Upper lobe of right lung (tissue), 1 donor: ENCODE measurements around the gene NTM. TPM values are rescaled to one million over a fixed set of nuclear protein-coding genes. Genes with fewer than 3 reads are reported as not detected.

Source experiments
- ATAC-seq: fragments of 200-7000 bp; cut with Tn5 transposase; one replicate; pipeline ENCODE4 v1.9.1; 2020; ENCODE audit warnings: mild to moderate bottlenecking, moderate library complexity
- DNase-seq: peaks from one replicate; pipeline ENCODE4 v3.0.0-alpha.2; 2020
- H3K27ac ChIP-seq: fragments of 200-600 bp; one replicate; pipeline ENCODE4 v1.8.0; 2022
- H3K27me3 ChIP-seq: fragments of 200-600 bp; one replicate; pipeline ENCODE4 v1.8.0; 2022; ENCODE audit warnings: mild to moderate bottlenecking
- H3K36me3 ChIP-seq: fragments of 200-600 bp; one replicate; pipeline ENCODE4 v1.8.0; 2022
- H3K4me1 ChIP-seq: fragments of 200-600 bp; one replicate; pipeline ENCODE4 v1.8.0; 2022
- H3K4me3 ChIP-seq: fragments of 200-600 bp; one replicate; pipeline ENCODE4 v1.8.0; 2022; ENCODE audit warnings: mild to moderate bottlenecking
- H3K9me3 ChIP-seq: fragments of 200-600 bp; one replicate; pipeline ENCODE4 v1.8.0; 2022
- intact Hi-C: fragments of 100-400 bp; cut with DNase I; formaldehyde crosslinking; loops from one replicate; pipeline ENCODE4 v1.11.0; 2022
- total RNA-seq: library from RNA; stranded (reverse); fragmentation: NEBNext Ultra II Directional; extraction: Animal tissue kit (Norgen Biotek cat#: 25700); gene quantifications from one replicate; pipeline ENCODE4 v1.2.1, GENCODE V29; 2021
- TF ChIP-seq, protein P1 (sequence below): fragments of 200-600 bp; IDR thresholded peaks from one replicate; pipeline ENCODE4 v1.8.0; 2022; ENCODE audit warnings: antibody characterized with exemption
- donor health status: DM: no; HTN: yes; CAD: no; lungs with severe emphysema.

Gene NTM
- total RNA-seq, 1 donor from 2014 or later, result 3.7 TPM

DNA sequence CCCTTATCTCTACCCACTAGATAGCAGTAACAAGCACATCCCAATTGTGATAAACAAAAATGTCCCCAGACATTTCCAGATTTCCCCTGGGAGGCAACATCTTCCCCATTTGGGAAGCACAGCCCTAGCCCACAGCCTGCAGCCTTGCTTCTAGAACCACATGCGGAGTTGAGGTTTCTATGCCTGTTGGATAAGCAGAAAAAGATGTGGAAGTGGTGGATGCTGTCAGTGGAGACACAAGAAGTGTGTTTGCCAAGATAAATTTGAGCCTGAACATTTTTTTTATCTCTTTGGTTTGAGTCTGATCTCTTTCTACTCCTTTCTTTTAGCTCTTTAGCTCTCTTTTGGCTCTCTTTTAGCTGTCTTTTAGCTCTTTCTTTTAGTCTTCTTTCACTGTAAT is 884.5 kb downstream of the NTM start:
- Histone ChIP-seq H3K36me3 (no peaks in the 10 kb centered on the region), H3K27ac (no peak overlapping the region), H3K27me3 (no peaks in the 10 kb centered on the region), H3K4me3 (no peak overlapping the region), H3K9me3 (no peaks in the 10 kb centered on the region), H3K4me1 (no peaks in the 10 kb centered on the region)
- DNase-seq (no peak), ATAC-seq (no peak)
- intact Hi-C loops, result no loop called here
- TF ChIP-seq, protein P1, sequence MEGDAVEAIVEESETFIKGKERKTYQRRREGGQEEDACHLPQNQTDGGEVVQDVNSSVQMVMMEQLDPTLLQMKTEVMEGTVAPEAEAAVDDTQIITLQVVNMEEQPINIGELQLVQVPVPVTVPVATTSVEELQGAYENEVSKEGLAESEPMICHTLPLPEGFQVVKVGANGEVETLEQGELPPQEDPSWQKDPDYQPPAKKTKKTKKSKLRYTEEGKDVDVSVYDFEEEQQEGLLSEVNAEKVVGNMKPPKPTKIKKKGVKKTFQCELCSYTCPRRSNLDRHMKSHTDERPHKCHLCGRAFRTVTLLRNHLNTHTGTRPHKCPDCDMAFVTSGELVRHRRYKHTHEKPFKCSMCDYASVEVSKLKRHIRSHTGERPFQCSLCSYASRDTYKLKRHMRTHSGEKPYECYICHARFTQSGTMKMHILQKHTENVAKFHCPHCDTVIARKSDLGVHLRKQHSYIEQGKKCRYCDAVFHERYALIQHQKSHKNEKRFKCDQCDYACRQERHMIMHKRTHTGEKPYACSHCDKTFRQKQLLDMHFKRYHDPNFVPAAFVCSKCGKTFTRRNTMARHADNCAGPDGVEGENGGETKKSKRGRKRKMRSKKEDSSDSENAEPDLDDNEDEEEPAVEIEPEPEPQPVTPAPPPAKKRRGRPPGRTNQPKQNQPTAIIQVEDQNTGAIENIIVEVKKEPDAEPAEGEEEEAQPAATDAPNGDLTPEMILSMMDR, result no peak

DNA sequence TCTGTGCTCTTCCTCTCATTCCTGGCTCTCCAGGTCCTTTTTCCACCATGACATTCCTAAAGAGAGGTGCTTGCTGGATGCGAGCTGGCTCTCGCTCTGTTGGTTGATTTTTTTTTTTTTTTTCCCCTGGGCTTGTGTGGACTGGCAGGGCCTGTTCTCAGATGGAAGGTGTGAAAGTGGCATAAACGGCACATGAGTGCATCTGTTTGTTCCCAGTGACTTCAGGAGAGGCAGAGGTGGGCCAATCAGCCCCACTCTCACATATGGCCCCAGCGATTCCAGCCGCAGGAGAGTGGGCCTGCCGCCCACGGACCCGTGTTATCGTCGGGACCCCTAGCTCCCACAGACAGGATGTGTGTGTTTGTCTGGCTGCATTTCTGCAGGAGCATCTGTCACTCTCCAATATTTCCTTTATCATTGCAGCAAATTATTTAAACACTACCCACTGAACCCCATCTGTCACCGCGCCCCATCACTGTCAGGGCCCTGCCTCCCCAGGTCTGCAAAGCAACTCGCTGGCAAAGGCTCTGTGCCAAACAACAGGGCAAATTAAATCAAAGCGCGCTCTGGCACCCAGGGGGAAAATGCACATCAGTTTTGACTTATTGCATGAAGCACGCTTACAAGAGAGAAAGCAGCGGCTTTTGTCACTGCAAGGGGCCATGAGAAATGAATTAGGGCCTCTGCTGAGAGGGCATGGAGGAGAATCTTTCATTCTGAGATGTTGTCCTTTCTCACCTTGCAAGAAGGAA is 886.3 kb downstream of the NTM start:
- no peaks in the 10 kb centered on the region for H3K36me3 ChIP-seq
- DNase-seq (no peak), ATAC-seq (no peak)
- no peak overlapping the region for H3K4me3 ChIP-seq
- TF ChIP-seq, protein P1, result no peak
- intact Hi-C loops, result no loop called here
- no peaks in the 10 kb centered on the region for H3K9me3 ChIP-seq
- H3K27ac ChIP-seq, result no peak overlapping the region
- H3K27me3 ChIP-seq, result no peaks in the 10 kb centered on the region
- no peaks in the 10 kb centered on the region for H3K4me1 ChIP-seq

DNA sequence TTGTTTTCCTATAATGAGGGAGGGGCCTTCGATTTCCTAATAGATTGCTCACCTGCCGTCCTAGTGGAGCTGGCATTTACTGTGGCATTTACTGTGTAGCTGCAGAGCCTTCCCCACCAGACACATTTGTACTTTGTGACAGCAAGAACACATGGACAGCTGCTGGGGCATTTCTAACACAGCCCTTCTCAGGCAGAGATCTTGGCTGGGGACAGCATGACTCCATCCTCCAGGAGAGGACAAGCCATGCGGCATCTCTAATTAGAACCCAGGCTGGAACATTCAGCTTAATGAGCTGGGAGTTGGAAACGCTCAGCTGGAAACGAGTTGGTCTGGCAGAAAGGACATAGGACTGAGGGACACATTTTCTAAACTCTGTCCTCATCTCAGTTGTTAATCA is 887.5 kb downstream of the NTM start:
- intact Hi-C loops, result no loop called here
- ATAC-seq (no peak), DNase-seq (no peak)
- no peaks in the 10 kb centered on the region for H3K9me3 ChIP-seq
- no peaks in the 10 kb centered on the region for H3K27me3 ChIP-seq
- H3K4me1 ChIP-seq, result no peaks in the 10 kb centered on the region
- H3K36me3 ChIP-seq, result no peaks in the 10 kb centered on the region
- TF ChIP-seq, protein P1, result no peak
- no peak overlapping the region for H3K4me3 ChIP-seq
- no peak overlapping the region for H3K27ac ChIP-seq

DNA sequence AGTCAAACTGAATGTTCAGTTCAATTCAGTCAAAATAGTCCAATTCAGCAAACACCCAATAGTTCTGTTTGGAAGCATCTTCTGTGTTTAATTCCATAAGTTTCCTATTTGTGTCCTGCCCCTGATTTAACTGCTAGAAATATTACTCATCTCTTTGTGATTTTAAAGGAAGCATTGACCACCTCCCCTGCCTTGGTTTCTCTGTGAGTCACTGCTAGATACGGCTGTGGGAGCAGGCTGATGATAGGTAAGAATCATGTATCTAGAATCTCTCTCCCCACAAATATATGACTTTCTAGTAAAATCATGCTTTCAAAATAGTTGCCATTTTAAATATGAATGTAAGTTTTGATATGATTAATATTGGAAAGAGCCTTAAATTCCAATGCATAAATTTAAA is 888.5 kb downstream of the NTM start:
- DNase-seq (no peak), ATAC-seq (no peak)
- no peaks in the 10 kb centered on the region for H3K36me3 ChIP-seq
- H3K9me3 ChIP-seq, result no peaks in the 10 kb centered on the region
- no peak overlapping the region for H3K27ac ChIP-seq
- intact Hi-C loops, result no loop called here
- TF ChIP-seq, protein P1, result no peak
- H3K4me1 ChIP-seq, result no peaks in the 10 kb centered on the region
- H3K27me3 ChIP-seq, result no peaks in the 10 kb centered on the region
- no peak overlapping the region for H3K4me3 ChIP-seq

DNA sequence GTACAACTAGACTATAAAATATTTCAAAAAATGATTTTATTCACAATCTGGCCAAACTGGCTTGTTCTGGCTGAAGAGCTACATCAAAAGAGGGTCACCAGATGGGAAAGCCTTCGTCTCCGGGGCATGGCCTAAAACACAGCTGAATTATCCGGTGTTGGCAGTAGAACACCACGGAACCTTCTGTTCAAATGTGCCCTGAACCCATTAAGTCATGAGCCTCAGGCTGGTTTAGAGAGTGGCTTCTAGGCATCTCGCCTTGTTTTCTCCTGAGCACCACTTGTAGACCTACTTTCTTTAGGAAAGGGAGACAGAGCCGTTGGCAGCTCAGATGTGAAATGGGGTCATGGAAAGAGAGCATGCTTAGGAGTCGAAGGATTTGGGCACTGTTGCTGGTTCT is 890.2 kb downstream of the NTM start:
- DNase-seq, result no peak
- no peaks in the 10 kb centered on the region for H3K36me3 ChIP-seq
- H3K27me3 ChIP-seq, result no peaks in the 10 kb centered on the region
- H3K27ac ChIP-seq, result no peak overlapping the region
- no peak for ATAC-seq
- TF ChIP-seq, protein P1, result no peak
- intact Hi-C loops, result no loop called here
- H3K4me3 ChIP-seq, result no peak overlapping the region
- no peaks in the 10 kb centered on the region for H3K9me3 ChIP-seq
- H3K4me1 ChIP-seq, result no peaks in the 10 kb centered on the region

DNA sequence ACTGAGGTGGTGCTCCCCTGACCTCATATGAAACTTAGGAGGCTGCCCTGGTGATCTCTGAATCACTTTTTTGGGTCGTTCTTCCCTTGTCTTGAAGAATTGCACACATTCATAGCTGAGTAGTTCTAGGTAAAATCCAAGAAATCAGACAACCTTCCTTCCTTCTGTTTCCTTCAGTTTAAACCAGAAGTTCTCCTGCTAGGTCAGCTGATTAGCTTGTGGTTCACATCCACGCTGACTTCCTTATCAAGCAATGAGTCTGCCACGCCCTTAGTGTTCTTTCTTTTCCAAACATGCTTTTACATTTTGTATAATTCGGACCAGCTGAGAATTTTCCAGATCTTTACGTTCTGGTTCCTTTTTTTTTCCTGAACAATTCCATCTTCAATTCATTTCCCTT is 892.8 kb downstream of the NTM start:
- H3K36me3 ChIP-seq, result no peaks in the 10 kb centered on the region
- H3K9me3 ChIP-seq, result no peaks in the 10 kb centered on the region
- DNase-seq (no peak), ATAC-seq (no peak)
- H3K27ac ChIP-seq, result no peak overlapping the region
- no peaks in the 10 kb centered on the region for H3K27me3 ChIP-seq
- H3K4me1 ChIP-seq, result no peaks in the 10 kb centered on the region
- no peak overlapping the region for H3K4me3 ChIP-seq
- intact Hi-C loops, result no loop called here
- TF ChIP-seq, protein P1, result no peak
